ENCODE measurements around the gene ABCC2.
A peak's percentile ranks its signal among the peaks of the same experiment; 100 is the strongest.
"Not testable (repeated sequence)": the region's sequence is repeated elsewhere in the genome, so short reads cannot be mapped to it uniquely, and the experiment has no call there.

ABCC2 gene

DNA sequence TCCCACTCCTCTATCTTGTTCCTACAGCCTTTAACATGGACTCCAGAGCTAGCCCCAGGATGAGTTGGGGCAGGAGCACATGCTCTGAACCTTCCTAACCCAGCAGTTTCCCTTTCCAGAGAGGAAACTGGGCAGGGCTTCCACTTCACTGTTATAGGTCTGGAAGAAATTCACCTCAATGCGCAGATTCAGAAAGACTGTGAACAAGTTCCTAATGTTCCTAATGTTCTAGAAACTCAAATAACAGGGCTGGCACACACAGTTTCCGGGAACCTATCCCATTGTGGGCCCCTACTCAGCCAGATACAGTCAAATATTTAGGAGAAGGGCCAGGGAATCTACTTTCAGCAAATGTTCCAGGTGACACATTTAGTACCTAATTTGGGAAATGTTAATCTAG is 29.7 kb downstream of the ABCC2 start:
- no peak for DNase-seq

DNA sequence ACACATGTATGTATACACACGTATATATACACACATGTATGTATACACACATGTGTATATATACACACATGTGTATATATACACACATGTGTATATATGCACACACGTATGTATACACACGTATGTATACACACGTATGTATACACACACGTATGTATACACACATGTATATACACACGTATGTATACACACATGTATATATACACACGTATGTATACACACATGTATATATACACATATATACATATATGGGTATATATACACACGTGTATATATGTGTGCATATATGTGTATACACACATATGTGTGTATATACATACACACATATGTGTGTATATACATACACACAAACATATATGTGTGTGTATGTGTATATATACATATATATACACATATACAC is 31.7 kb downstream of the ABCC2 start:
- DNase-seq: no peak

DNA sequence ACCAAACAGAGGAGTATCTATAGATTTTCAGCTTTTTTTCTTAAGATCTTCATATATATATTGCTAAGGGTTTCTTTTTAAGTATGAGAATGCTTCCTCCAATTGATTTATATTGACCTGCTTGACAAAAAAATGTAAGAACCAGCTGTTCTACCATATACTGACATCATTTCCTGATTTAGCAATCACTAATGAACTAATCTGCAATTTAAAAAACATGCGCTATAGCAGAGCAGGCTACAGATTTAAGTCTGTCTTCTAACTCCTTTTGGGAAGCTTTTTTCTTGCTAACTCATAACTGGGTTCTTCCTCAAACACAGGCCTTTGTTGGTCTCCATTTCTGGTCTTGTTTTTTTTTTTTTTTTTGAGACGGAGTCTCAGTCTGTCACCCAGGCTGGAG is 33.2 kb downstream of the ABCC2 start:
- DNase-seq: no peak

DNA sequence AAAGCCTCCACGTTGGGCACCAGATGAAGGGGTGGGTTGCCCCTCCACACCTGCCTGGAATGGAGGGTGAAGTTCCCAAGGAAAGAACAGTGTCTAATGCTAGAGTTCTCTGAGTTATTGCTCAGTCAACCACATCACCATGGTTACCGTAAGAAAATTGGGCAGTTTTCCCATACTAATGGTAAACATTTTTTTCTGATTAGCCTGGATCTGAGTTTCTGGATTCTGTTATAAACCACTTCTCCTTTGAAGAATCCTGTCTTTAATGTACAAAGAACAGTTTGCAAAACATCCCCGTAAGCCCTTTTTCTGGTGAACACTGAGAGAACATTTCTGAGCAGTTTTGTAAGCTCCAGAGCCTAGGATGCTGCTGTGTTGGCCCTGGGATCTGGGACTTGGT is 45.5 kb downstream of the ABCC2 start:
- DNase-seq: no peak

DNA sequence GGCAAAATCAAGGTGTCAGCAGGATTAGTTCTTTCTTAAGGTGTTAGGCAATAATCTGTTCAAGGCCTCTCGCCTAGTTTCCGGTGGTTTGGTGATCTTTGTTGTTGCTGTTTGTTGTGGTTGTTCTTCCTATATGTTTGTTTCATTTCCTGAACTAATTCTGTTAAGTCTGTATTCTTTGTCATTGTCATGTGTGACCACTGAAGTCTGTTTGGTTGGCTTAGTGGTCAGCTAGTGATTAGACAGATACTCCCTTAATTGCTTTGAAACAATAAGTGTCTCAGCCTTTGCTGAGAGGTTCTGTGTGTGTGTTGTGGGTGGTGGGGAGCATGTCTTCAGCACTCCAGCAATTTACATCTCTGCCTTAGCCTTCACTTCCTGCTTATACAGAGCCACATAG is 46.0 kb downstream of the ABCC2 start:
- DNase-seq: no peak

DNA sequence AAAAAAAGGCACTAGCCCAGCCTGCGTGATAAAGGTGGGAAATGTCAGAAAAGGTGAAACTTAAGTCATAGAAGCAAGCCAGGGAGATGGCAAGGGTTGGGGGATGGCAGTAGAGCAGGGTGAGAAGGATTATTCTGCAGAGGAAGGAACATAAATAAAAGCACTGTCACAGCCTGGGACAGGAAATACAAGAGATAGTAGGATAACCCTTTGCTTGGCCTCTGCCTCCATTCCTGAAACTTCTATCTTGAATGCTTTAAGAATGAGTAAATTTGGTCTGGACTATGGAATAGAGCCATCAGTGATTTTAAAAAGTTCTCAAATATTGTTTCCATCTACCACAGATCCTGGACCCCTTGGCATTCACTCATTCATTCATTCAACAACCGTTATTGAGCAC is 50.0 kb downstream of the ABCC2 start:
- no peak for DNase-seq

DNA sequence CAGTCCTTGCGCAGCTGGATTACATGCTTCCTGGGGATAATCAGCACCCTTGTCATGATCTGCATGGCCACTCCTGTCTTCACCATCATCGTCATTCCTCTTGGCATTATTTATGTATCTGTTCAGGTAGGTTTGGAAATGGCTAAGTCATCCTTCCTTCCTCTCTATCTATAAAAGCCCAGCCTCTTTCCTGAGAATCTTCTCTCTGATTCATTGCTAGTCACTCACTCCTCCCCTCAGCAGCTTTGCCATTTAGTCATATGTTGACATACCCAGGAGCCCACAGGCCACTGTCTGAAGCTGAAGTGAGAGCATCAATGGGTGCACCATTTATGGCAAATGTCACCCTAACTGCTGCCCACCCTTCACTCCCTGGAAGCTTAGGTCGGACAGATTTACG is 52.0 kb downstream of the ABCC2 start:
- DNase-seq: no peak

DNA sequence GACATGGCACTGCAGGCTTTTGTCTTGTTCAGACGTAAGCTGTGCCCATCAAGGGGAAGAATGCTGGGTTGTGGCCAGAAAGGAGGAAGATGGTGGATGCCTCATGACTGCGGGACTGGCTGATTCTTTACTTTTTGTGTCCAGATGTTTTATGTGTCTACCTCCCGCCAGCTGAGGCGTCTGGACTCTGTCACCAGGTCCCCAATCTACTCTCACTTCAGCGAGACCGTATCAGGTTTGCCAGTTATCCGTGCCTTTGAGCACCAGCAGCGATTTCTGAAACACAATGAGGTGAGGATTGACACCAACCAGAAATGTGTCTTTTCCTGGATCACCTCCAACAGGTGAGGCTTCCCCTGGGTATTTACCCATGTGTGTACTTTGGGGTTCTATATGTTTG is 53.5 kb downstream of the ABCC2 start:
- DNase-seq: no peak

DNA sequence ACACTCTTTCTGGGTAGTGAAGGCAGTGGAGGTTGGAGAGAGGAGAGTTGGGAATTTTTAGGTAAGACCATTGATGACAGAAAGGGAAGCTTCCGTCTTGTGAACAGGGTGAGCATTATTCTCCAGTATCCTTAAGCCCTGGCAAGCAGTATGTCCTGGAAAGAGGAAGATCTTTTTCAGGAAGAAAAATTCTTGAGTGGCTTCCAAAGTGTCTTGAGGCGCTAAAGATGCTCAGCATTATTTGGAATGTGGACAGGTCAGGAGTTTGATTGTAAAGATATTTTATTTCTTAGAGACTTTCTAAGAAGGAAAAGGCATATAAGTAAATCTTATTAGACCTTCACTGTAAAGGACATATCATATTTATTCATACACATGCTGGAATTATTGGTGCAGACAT is 54.3 kb downstream of the ABCC2 start:
- DNase-seq: no peak

DNA sequence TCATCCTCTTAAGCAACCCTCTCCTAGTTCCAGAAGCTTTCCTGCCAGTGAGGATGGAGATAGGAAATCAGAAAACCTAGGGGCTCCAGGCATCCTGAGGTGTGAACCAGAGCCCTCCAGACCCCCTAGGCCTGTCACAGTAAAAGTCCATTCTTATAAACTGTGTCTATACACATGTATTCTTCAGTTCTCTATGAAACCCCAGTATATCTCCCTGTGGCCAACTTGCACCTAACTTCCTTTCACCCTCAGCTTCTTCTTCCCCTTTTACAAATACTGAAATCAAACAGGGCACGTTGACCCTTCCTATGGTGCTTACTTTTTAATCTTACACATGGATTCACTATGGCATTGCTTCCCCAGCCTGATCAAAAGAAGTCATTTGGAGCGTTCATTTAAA is 58.4 kb downstream of the ABCC2 start:
- not testable (repeated sequence) for DNase-seq

DNA sequence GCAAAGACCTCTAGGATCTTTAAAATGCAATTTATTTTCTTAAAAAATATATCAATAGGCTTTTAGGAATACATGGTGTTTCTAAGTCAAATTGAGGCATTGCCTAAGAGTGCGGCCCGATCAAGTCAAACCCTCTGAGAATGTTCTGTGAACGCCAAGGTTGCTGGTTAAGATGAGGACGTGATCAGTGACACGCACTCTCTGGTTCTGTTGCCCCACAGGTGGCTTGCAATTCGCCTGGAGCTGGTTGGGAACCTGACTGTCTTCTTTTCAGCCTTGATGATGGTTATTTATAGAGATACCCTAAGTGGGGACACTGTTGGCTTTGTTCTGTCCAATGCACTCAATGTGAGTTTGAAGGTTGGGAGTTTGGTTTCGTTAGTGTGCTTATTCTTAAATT is 59.3 kb downstream of the ABCC2 start:
- DNase-seq: no peak

DNA sequence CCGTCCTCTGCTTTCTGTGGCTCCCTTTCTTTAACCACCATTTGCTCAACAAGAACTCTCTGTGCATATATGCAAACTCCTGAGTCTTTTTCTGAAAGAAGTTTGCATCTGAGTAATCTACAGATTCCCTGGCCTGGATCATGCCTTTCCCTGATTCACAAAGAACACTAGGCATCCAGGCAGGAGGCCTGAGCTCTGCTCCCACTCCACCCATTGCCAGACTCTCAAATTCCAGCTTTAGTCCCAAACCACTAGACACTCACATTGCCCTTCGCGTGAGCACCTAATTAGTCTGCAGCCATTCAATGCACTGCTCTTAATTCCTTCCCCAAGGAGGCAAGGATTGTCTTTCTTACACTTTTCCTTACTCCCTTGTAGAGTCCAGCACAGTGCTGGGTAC is 60.9 kb downstream of the ABCC2 start:
- no peak for DNase-seq

DNA sequence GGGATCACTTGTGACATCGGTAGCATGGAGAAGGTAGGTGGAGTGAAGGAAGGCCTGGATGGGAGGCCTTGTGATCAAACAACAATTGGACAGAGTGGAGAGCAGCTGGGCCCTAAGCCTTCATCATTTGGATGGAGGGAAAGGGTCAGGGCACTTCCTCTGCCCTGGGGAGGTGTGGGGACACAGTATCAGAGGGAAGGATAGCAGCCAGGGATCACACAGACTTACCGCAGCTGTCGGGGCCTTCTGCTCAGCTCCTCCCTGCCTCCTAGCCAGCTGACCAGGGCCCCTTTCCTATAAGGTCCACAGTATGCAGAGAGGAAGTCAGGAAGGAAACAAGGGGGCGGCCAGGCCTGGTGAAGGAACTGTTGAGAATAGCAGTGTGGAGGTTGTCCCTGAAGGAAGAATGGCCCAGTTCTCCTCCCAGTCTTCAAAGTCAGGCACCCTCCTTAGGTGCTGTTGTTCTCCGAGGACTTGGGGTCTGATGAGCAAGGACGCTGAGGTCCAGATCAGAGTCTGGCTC is 62.1 kb downstream of the ABCC2 start:
- DNase-seq: no peak

DNA sequence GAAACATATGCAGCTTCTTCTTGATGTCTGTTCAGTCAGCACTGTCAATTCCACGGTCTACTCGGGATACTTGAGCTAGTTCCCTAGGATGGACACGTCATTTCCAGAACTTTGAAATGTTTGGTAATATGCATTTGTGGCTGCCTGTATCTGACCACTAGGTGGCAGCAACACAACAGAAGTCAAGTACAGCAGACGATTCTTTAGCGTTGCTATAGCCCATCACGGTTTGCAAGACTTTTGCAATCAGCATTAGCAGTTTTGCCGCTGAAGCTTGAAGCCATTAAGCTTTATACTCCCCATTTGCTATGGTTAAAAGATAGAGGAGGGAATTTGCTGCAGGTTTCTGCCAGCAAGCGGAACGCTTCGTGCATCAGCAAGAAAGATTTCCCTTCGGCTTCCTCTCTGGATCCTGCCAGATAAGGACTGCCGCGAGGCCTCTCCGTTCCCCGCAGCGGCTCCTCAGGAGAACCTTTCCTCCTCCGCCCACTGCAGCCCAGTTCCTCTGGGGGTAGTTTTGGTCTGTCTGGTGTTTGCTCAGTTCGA is 63.5 kb downstream of the ABCC2 start:
- peak; percentile 76 for DNase-seq

DNA sequence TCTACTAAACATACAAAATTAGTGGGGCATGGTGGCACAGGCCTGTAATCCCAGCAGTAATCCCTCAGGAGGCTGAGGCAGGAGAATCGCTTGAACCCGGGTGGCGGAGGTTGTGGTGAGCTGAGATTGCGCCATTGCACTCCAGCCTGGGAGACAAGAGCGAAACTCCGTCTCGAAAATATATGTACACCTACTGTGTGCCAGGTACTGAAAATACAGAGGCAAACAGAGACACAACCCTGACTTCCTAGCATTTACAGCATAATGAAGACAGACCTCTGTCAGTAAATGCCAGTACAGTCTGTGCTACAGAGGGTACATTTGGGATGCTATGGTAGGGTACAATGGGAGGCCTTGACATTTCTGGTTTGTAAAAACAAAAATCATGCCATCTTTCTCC is 66.6 kb downstream of the ABCC2 start:
- no peak for DNase-seq

DNA sequence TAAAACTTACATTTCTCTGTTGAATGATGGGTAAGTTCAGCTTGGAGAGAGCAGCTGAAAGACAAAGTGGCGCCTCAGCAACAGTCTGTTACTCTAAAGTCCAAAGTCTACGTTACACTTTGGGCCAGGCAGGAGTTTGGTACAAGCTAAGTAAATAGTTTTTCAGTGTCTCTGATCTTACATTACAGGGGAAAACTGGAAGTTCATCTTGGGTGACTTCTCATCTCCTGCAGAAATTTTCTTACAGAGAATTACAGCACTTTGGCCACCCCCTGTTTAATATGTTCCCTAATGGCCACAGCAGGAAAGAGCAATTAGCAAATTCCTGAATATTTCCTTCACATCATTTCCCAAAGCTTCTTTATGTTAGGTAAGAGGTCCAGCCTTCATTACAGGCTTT is 67.1 kb downstream of the ABCC2 start:
- no peak for DNase-seq

DNA sequence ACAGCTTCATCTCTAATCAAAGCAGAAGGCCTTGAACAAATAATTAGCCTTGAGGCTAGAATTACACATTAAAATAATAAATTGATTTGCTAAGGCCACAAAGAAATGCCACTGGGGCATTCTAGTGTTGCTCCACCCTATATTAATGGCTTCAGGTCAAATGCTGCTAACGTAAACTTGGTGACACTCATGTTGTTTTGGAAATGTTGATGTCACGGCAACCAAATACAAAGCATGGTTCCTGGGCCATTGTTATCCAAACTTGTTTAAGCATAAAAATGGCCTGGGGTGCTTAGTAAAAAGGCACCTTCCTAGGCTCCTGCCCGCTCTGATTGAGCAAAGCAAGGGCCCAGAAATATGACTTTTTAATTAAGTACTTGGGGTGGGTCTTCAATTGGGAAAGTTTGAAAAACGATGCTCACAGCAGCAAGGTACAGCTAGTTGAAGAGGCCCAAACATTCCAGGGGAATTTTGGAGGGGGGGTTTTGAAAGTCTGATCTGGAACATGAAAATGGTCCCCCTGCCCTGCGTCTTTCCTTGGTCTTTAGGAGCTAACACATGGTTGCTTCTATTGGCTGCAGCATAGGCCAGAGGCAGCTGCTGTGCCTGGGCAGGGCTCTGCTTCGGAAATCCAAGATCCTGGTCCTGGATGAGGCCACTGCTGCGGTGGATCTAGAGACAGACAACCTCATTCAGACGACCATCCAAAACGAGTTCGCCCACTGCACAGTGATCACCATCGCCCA is 67.8 kb downstream of the ABCC2 start:
- DNase-seq: peak; percentile 61

DNA sequence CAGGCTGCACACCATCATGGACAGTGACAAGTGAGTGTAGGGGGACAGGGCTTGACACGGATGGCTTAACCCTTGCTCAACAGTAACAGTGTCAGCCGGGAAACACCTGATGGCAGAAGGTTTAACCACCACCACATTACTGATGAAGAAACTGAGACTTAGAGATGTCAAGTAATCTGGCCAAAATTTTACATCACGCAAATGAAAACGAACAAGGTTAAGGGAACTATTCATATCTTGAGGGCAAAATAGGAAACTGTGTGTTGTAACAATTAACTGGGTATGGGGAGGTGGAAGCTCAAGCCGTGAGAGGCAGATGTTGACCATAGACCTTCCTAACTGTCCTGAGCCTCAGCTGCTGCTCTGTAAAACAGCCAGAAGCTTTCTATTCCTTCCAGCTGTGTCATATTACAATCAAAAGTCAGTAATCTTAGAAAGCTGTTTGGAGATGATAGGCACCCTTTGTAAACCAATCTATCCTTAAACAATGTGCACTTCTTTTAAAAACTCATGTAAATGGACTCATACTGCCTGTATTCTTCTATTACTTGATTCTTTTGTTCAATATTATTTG is 68.4 kb downstream of the ABCC2 start:
- no peak for DNase-seq

DNA sequence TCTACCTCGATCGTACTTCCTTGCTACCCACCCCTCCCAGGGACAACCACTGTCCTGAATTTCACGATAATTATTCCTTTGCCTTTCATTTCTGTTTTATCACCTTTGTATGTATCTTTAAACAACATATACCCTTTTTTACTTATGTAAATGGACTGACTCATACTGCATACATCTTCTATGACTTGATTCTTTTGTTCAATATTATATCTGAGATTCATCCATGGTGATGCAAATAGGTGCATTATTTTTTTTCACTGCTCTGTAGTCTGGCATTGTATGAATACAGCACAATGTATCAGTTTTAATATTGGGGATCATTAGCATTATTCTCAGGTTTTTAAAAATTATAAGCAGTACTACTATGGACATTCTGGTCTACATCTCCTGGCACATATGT is 69.4 kb downstream of the ABCC2 start:
- DNase-seq: no peak

DNA sequence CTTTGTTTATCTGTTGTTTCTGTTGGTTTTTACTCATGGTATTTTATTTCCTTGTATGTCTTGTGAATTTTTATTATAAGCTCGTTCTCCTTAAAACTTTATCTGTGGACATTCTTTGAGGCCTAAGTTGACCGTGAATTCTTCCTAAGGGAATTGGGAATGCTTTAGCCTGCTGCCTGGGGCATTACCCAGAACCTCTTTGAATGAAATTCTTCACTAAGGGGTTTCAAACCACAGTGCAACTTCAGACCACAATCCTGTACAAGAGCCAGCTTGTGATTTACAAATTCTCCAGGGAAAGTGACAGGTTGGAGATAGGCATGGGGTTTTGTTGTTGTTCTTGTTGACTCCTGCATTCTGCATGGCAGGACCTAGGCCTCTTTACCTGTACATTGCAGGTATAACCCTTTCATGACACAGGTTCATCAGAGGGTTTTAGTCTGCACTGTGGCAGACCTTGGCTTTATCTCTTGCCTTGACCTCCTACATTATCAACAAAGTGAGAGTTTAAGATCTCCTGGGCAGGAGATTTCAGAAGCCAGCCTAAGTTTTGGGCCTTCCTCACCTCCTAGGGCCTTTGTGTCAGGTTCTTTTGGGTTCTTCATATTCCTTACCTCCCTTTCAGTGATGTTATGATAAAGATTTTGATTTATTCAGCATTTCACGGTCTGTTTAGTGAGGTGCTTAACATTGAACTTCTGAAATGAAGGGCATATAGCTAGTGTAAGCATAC is 70.2 kb downstream of the ABCC2 start:
- DNase-seq: no peak

DNA sequence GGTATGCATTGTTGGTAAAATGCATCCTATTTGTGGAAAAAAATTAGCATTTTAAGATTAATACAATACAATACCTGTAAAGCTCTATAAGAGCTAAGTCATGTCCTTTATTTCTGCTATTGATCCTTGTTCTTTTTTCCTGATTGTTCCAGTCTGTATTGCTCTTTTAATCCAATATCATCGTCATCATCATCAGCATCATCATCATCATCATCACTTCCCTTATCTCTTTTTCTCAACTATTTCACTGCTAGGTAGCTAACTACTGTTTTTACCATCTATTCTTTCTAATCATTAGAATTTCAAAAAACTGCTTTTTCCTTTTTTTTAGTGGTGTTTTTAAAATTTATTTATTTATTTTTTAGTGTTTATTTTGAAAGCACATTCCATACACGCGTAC is 71.2 kb downstream of the ABCC2 start:
- no peak for DNase-seq

DNA sequence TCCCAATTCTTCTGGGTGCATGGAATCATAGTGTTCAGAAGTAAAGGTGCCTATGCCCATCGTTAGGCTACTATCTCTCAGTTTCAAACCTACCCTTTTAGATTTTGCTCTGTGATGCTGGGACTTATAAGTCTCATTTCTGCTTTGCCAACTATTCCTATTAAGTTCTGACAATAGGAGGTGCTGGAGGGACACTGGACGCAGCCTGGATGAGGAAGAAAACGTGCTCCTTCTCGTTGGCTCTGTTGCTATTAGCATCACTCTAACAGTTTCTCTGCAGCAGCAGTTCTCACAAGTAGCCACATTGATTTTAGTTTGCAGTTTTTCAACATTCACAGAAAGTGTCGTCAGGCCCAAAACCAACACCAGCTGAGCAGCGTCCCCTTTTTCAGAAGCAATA is 72.4 kb downstream of the ABCC2 start:
- no peak for DNase-seq

DNA sequence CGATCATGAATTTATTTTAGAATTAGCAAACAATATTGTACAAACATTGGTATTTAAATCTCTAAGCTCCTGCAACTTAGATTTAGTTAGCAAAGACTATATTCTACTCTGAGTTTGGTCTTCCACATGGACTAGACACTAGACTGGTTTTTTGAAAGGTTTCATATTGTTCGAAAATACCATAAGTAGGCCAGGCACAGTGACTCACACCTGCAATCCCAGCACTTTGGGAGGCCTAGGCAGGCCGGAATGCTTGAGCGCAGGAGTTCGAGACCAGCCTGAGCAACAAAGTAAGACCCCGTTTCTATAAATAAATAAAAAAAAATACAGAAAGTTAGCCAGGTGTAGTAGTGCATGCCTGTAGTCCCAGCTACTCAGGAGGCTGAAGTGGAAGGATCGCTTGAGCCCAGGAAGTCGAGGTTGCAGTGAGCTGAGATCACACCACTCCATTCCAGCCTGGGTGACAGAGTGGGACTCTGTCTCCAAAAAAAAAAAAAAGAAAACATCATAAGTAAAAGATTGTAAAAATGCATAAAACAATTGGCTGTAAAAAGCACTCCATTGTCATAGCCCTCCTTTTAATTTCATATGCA is 73.1 kb downstream of the ABCC2 start:
- DNase-seq: no peak

DNA sequence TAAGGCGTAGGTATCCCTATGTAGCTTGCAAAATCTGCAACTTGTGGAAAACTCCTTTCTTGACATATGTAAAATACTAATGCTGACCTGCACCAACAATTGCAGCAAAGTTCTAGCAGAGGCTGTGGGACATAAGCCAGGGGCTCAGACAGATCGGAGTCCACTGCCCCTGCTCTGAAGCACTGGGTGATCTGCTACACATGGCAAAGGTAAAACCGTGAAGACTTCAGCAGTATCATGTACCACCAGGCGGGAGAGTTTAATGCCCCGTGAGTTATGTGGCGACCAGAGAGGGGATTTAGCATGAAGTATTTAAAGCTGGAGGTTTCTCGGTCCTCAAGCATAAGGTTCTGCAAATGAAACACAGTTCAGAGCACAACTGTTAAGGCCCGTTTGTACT is 76.4 kb downstream of the ABCC2 start:
- DNase-seq: no peak

Data from NCI-H146 (cell line).